Tibial artery (tissue), 4 donors: ENCODE results near the gene COPS7B.

Source experiments
- DNase-seq, 2 donors: peaks; one replicate each; pipeline ENCODE4 v3.0.0-alpha.2; 2019
- H3K27ac ChIP-seq, 2 donors: fragments of 200-600 bp; sonication (generic) in 1 of 2; 1 replicate in 1 of 2; 2 replicates in 1 of 2; pipeline ENCODE4 v1.5.1; 2018 to 2019; ENCODE audit warnings: mild to moderate bottlenecking in 1 of 2
- H3K27me3 ChIP-seq, 2 donors: fragments of 200-600 bp; sonication (generic) in 1 of 2; one replicate each; pipeline versions ENCODE4 v1.5.1 to v1.6.0; 2016 to 2019
- H3K36me3 ChIP-seq, 3 donors: fragments of 200-600 bp; sonication (generic) in 2 of 3; one replicate each; pipeline ENCODE4 v1.5.1; 2016 to 2019; ENCODE audit warnings: mild to moderate bottlenecking in 2 of 3
- H3K4me1 ChIP-seq, 4 donors: fragments of 200-600 bp; sonication (generic) in 2 of 4; 1 replicate in 3 of 4; 2 replicates in 1 of 4; pipeline ENCODE4 v1.5.1; 2016 to 2019
- H3K4me3 ChIP-seq, 2 donors: fragments of 200-600 bp; sonication (generic) in 1 of 2; 1 replicate in 1 of 2; 2 replicates in 1 of 2; pipeline ENCODE4 v1.5.1; 2018 to 2019; ENCODE audit warnings: mild to moderate bottlenecking in 2 of 2
- H3K9me3 ChIP-seq, 3 donors: fragments of 200-600 bp; sonication (generic) in 1 of 3; one replicate each; pipeline ENCODE4 v1.5.1; 2016 to 2019
- CTCF ChIP-seq, 2 experiments: fragments of 200-600 bp in 1 of 2; fragments of 450-650 bp in 1 of 2; IDR thresholded peaks; one replicate each; pipeline ENCODE4 v1.5.1; 2017 to 2019; ENCODE audit warnings: antibody characterized with exemption in 2 of 2, mild to moderate bottlenecking in 1 of 2, moderate library complexity in 1 of 2
- intact Hi-C: fragments of 100-400 bp; cut with DNase I; formaldehyde crosslinking; loops from one replicate; pipeline ENCODE4 v1.15.0; 2023; ENCODE audit warnings: low total_unique reads

Gene COPS7B

DNA sequence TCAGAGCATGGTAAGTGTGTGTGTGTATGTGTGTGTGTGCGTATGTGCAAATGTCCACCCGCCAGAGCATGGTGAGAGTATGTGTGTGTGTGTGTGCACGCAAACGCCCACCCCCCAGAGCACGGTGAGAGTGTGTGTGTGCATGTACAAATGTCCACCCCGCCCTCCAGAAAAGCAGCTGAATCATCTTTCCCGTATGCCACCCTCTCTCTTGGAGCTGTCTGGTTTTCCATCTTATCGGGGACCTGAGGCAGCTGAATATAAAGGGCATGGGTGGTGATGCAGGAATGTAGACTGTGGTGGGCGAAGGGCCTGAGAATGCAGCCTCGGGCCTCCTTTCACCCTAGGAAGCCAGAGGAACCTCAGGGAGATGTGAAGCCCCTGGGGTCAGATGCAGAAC lies 66.9 kb downstream of the COPS7B start:
- H3K27me3 ChIP-seq: peaks cover 0 to 8% of the 10 kb centered on the region in 2 donors
- no peaks in the 10 kb centered on the region for H3K4me1 ChIP-seq
- DNase-seq: no peak
- no peaks in the 10 kb centered on the region for H3K36me3 ChIP-seq
- no peak for TF ChIP-seq CTCF (IDR thresholded peaks at IDR 0.05)
- no peaks in the 10 kb centered on the region for H3K9me3 ChIP-seq
- no peak overlapping the region for H3K27ac ChIP-seq
- H3K4me3 ChIP-seq: no peak overlapping the region
- intact Hi-C loops: no loop called here

- Histone ChIP-seq H3K4me1 (no peaks in the 10 kb centered on the region), H3K27ac (no peak overlapping the region), H3K27me3 (peaks cover 0 to 8% of the 10 kb centered on the region in 2 donors), H3K4me3 (no peak overlapping the region), H3K9me3 (no peaks in the 10 kb centered on the region), H3K36me3 (no peaks in the 10 kb centered on the region)
- intact Hi-C loops: no loop called here
- DNase-seq: no peak
- TF ChIP-seq CTCF (IDR thresholded peaks at IDR 0.05): no peak
Measured at GRCh38 chr2:231854616-231855125, 68.4 kb downstream of the COPS7B start.

- no peak for TF ChIP-seq CTCF (IDR thresholded peaks at IDR 0.05)
- no peaks in the 10 kb centered on the region for H3K4me1 ChIP-seq
- no peak overlapping the region for H3K27ac ChIP-seq
- intact Hi-C loops: no loop called here
- H3K27me3 ChIP-seq: peaks cover 0 to 16% of the 10 kb centered on the region in 2 donors
- DNase-seq: no peak
- no peaks in the 10 kb centered on the region for H3K36me3 ChIP-seq
- no peak overlapping the region for H3K4me3 ChIP-seq
- no peaks in the 10 kb centered on the region for H3K9me3 ChIP-seq
Measured at GRCh38 chr2:231856959-231857358, 70.7 kb downstream of the COPS7B start.
